IPS-18c (cell line): ENCODE data around the gene DIPK1A.
"Not testable (repeated sequence)": the region's sequence is repeated elsewhere in the genome, so short reads cannot be mapped to it uniquely, and the experiment has no call there.

Experiments used
- H3K4me3 ChIP-seq: 2 replicates; pipeline ENCODE4 v1.7.0; 2013; ENCODE audit warnings: low read depth, mild to moderate bottlenecking, low read length, moderate library complexity; ENCODE audit not compliant: insufficient read depth
- H3K9me3 ChIP-seq: one replicate; pipeline ENCODE4 v1.6.1; 2013; ENCODE audit warnings: mild to moderate bottlenecking, low read length, moderate library complexity; ENCODE audit not compliant: control insufficient read depth, insufficient read depth

The DIPK1A gene

DNA sequence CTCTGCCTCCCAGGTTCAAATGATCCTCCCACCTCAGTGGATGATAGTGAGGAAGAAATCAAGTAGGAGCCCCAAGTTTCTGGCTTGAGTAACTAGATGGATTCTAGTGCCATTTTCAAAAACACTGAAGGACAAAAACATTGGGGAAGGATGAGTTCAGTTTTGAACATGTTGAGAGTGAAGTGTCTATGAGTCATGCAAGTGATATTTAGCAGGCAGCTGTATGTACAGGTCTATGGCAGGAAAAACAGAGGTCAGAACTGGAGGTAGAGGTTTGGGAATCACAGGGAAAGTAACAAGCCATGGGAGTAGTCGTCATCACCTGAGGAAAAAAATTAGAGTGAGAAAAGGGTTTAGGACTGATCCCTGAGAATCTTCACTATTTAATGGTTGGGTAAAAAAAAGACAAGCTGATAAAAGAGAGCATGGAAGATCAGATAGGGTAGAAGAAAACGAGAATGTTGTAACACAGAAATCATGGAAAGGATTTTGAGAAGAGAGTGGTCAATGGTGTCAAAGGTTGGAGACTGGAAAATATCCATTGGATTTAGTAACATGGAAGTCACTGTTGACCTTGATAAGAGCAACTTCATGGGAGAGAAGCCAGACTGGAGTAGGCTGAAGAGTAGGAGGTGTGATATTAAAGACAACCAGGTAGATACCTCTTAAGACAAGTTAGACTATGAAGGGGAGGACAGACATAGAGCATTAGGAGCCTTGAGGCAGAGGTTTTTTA, 53.1 kb downstream of the DIPK1A start:
- Histone ChIP-seq H3K9me3 (no peaks in the 10 kb centered on the region), H3K4me3 (no peak overlapping the region)

DNA sequence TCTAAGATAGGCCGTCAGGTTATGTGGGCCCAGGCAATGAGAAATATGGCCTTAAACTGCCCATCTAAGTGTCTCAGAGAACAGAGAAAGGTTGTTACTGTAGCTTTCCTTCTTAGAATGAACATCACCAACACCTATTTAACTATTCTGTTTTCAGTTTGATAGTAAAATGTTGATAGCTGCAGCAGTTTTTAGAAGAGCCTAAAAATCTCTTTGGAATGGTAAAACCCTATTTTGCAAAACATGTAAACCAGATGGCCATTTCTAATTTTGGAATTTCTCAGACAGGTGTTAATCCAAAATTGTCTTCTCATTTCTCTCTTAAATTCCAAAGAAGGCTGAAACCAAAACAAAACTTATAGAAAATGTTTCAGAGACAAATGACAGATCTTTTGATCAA, 57.5 kb downstream of the DIPK1A start:
- H3K9me3 ChIP-seq: no peaks in the 10 kb centered on the region
- H3K4me3 ChIP-seq: no peak overlapping the region

DNA sequence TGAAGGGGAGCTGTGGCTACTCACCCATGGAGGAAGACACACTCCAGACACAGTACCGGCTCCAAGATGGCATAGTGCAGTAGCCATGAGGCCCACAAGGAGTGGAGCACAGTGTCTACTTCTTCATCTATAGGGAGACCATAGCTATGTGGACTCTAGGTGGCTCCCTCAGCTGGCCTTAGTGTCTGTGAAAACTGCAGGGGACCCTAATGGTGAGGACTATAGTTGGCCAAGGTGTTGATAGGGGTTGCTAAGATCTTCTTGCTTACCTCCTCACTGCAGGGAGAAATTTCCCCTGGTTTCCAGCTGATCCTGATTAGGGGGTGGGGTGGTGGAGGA, 58.9 kb downstream of the DIPK1A start:
- Histone ChIP-seq H3K4me3 (no peak overlapping the region), H3K9me3 (no peaks in the 10 kb centered on the region)

DNA sequence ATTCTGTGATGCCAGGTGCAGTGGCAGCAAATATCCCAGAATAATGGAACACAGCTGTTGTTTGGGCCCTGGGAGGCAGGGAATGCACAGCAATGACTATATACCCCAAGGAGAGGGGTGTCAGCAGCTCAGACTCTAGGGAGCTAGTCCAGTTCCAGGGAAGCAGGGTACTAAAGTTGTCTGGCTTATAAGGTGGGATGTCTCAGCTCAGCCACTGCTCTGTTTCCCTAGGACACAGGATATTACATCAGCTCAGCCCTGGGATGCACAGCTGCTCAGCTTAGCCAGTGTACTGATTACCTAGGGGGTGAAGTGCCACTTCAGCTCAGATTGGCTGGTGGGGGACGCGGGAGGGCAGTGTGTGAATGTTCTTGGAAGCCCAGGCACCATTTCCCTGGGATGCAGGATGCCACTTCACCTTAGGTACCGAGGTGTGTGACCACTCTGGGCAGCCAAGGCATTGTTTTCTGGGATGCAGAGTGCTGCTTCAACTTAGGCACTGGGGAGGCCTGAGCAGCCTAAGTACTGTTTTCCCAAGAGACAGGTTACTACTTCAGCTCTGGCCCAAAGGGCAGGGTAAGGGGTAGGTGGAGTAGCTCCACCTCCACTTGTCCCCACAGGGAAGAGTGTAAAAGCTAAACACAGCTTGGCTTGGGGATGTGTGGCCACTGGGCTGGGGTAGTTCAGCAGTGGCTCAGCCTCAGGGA, 59.4 kb downstream of the DIPK1A start:
- Histone ChIP-seq H3K9me3 (no peaks in the 10 kb centered on the region), H3K4me3 (no peak overlapping the region)

DNA sequence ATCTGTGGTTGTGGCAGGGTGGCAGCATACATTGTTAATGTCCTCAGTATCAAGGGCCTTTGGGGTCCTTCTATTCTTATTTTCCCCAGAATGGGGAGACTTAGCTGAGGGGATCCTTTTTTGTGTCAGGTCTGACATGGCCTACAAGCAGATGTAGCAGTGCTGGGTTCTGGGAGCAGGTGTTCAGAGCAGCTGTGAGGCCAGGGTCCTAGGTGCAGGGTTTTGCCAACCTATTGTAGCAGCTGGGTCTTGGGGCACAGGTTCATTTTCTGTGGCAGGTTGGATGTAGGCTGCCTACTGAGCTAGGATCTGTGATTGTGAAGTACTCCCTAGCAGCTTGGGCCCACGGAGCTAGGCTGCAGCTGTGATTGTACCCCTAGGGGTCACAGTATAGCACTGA, 60.1 kb downstream of the DIPK1A start:
- no peak overlapping the region for H3K4me3 ChIP-seq
- no peaks in the 10 kb centered on the region for H3K9me3 ChIP-seq

DNA sequence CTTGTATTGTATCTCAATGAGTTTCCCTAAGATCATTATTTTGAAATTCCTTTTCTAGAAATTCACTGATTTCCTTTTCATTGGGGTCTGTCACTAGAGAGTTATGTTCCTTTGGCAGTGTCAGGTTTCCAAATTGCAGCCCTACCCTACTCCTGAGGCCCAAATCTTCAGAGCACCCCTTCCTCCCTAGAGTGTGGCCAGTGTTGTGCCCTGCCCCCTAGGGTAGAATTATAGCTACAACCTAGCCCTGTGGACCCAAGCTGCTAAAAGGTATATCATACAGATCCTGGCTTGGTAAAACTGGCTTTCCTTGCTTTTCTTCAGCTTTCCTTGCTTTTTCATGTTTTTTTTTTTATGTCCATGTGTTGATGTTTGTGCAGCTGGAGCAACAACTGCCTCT, 60.7 kb downstream of the DIPK1A start:
- Histone ChIP-seq H3K4me3 (no peak overlapping the region), H3K9me3 (no peaks in the 10 kb centered on the region)

DNA sequence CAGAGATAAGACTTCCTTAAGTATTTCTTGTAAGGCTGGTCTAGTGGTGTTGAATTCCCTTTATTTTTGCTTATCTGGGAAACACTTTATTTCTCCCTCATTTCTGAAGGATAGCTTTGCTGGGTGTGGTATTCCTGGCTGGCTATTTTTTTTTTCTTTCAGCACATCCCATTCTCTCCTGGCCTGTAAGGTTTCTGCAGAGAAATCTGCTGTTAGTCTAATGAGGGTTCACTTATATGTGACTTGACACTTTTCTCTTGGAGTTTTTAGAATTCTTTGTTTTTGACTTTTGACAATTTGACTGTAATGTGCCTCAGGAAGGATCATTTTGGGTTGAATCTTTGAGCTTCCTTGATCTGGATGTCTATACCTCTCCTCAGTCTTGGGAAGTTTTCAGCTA, 61.5 kb downstream of the DIPK1A start:
- Histone ChIP-seq H3K4me3 (no peak overlapping the region), H3K9me3 (no peaks in the 10 kb centered on the region)

DNA sequence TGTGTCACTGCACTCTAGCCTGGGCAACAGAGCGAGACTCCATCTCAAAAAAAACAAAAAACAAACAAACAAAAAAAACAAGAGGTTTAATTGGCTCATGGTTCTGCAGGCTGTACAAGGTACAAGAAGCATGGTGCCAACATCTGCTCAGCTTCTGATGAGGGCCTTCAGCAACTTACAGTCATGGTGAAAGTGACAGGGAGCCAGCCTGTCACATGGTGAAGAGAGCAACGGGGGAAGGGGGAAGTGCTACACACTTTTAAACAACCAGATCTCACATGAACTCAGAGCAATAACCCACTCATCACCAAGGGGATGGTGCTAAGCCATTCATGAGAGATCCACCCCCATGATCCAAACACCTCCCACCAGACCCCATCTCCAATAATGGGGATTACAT, 63.2 kb downstream of the DIPK1A start:
- H3K4me3 ChIP-seq: not testable (repeated sequence)

DNA sequence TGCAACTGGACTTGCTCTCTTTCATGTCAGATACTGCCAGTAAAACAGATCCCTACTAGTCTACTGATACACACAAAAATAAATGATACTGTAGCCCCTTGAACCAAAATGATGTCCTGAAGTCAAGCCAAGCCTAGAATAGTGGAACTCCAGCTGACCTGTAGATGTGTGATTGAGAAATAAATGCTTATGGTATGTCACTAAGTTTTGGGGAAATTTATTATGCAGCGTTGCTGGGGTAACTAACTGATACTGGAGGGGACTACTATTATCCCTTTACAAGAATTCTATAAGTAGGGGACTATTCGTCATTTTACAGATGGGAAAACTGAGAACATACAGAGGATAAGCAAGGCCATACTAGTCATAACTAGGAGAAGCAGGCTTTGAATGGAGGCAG, 73.8 kb downstream of the DIPK1A start:
- Histone ChIP-seq H3K4me3 (no peak overlapping the region), H3K9me3 (peaks cover 2% of the 10 kb centered on the region)

More for the DNA sequence above, 63.2 kb downstream of the DIPK1A start:
- not testable (repeated sequence) for H3K9me3 ChIP-seq

DNA sequence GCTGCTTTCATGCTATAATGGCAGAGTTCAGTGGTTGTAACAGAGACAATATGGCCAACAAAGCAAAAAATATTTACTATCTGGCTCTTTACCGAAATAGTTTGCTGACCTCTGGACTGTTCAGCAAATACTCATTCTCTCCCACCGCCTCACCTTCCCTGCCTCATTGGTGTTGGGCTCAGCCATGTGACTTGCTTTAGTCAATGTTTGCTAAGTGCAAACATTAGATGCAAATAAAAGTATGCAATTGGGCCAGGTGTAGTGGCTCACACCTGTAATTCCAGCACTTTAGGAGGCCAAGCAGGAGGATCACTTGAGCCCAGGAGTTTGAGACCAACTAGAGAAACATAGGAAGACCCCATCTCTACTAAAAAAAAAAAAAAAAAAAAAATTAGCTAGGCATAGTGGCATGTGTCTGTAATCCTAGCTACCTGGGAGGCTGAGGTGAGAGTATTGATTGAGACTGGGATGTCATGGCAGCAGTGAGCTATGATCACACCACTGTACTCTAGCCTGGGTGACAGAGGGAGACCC, 74.3 kb downstream of the DIPK1A start:
- Histone ChIP-seq H3K4me3 (no peak overlapping the region), H3K9me3 (peaks cover 2% of the 10 kb centered on the region)

DNA sequence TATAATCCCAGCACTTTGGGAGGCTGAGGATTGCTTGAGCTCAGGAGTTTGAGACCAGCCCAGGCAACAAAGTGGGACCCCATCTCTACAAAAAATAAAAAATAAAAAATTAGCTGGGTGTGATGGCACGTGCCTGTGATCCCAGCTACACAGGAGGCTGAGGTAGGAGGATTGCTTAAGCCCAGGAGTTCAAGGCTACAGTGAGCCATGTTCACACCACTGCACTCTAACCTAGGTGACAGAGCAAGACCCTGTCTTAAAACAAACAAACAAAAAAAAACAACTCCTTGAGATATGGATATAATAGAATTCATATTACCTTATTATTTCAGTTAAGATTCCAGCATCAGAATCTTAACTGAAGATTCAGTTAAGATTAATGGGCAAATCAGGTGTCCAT, 77.1 kb downstream of the DIPK1A start:
- H3K4me3 ChIP-seq: no peak overlapping the region
- H3K9me3 ChIP-seq: peaks cover 2% of the 10 kb centered on the region

DNA sequence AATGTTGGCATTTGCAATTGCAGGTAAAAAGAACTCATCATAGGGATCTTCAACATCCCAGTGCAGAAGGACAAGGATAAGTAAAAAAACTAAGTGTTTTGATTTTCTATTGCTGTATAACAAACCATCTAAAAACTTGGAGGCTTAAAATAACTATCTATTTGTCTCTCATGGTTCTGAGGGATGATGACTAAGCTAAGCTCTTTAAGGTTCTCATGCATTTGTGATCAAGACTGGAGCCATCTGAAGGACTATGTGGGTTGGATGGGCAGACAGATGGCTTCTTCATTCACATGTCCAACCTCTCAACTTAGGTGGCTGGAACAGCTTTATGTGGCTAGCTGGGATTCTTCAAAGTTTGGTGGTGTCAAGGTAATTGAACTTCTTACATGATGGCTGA, 78.0 kb downstream of the DIPK1A start:
- Histone ChIP-seq H3K4me3 (no peak overlapping the region), H3K9me3 (no peaks in the 10 kb centered on the region)

DNA sequence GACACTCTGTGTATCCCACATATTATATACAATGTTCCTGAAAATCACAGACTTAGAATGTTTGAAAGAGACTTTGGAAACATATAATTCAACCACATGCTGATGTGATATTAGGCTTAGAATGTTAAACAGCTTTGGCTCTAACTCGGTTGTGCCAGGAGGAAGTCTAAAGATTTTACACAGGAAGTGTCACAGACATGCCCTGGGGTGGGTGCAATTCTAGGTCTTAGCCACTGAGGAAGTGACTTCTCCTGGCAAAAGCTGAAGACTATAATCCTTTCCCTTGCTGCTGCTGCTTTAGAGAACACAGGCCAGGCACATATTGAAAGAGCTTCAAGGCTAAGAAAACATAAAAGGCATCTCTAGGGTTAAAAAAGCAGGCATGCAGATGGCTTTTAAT, 78.4 kb downstream of the DIPK1A start:
- no peak overlapping the region for H3K4me3 ChIP-seq
- H3K9me3 ChIP-seq: no peaks in the 10 kb centered on the region

DNA sequence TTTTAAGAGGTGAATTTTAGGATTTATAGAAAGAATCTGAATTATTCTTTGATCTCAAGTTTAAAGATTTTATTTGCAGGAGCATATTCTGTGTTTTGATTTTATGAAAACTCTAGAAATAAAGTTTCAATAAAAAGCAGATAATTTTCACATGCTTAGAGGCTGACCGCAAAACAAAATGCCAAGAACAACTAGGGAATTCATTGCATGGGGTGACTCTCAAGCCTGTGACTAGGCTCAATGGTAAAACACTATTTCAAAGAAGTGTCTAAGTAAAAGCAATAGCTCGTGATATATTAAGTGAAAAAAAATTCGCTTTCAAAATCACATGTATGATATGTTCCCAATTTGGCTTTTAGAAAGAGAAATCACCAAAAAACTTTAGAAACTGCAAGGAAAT, 79.9 kb downstream of the DIPK1A start:
- Histone ChIP-seq H3K4me3 (no peak overlapping the region), H3K9me3 (no peaks in the 10 kb centered on the region)

DNA sequence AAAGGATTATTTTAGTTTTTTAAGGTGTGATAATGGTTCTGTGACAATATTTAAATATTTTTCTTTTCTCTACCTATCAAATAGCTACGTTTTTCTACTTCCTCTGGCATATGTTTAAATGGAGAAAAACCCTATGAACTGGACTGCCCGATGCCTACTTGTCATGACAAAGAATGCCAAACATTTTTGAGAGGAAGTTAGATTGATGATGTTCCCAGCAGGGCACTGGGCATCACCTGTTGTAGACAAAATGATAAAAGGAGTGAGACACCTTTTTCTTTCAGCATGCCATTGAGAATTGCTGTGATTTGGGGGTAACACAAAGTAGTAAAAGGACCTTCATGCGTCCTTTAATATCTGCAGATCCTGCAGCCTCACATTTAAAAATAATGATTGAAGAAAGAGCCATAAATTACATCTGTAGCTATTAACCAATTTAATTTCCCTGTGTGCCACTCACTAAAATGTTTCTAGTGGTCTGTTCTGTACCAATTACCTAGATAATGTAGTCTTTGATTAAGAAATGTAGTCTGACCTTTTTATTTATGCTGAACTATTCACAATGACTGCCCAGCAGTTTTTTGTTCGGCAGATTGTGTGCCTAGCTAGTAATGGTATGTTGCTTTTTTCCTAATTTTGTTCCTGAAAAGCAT, 81.8 kb downstream of the DIPK1A start:
- H3K9me3 ChIP-seq: no peaks in the 10 kb centered on the region

DNA sequence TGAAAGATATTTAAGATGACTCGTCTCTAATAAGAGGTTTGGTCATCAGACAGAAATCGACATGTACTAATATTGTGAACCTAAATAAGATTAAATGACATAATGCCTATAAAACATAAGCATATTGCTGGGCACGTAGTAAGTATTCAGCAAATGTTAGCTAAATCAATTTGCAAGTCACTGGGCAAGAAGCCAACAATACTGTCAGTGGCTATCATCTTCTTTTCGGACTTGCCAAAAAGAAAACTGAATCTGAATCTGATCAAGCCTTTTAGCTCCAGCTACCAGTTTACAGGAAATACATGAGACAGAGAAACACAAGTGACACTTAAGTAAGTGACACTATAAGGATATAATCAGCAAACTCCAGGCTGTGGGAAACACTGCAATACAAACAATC, 83.5 kb downstream of the DIPK1A start:
- no peaks in the 10 kb centered on the region for H3K9me3 ChIP-seq
- no peak overlapping the region for H3K4me3 ChIP-seq

More for the DNA sequence above, 81.8 kb downstream of the DIPK1A start:
- H3K4me3 ChIP-seq: no peak overlapping the region

DNA sequence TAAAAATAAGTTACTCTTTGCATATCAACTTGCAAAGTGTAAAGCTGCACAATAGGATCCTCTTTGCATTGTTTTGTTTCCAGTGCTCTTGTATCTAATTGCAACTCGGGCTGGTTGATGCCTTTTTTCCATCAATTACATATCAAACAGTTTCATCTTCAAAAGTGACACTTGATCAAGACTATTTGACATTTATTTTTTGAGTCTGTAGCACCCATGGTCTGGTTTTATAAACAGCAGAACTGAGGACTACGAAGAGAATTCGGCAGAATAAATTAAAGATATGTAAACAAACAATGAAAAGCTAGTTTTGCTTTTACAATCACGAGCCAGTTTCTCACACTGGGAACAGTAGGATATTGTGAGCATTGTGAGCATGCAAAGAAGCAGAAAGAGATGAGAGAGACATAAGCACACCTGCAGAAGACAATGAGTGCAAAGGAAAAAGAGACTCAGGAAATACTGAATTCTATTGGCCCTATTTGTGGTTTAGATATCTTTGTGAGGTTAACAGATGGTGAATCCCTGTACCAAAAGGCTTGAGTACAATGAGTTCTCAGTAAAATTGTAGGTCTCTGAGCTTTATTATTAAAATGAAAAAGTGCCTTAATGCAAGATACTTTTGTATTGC, 84.1 kb downstream of the DIPK1A start:
- Histone ChIP-seq H3K4me3 (no peak overlapping the region), H3K9me3 (no peaks in the 10 kb centered on the region)

DNA sequence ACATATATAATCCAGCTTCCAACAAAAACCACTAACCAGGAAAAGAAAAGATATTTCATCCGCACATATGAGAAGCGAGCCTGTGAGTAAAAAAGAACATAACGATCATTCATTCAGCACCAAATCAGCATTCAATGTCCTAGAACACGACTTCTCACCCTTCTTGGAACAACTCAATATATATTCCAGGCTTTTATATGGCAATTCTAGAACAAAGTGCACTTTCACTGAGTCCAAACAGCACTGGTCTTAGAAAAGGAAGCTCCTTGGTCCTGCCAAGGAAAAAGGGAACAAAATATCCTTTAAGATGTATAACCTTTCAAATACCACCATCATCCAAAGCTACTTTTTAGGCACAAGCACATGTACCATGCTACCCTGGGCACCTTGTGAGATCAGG, 84.9 kb downstream of the DIPK1A start:
- H3K9me3 ChIP-seq: no peaks in the 10 kb centered on the region
- no peak overlapping the region for H3K4me3 ChIP-seq
